Measurements from ENCODE around the gene GLIPR1.
"Not testable (repeated sequence)": the region's sequence is repeated elsewhere in the genome, so short reads cannot be mapped to it uniquely, and the experiment has no call there.

GLIPR1 gene

DNA sequence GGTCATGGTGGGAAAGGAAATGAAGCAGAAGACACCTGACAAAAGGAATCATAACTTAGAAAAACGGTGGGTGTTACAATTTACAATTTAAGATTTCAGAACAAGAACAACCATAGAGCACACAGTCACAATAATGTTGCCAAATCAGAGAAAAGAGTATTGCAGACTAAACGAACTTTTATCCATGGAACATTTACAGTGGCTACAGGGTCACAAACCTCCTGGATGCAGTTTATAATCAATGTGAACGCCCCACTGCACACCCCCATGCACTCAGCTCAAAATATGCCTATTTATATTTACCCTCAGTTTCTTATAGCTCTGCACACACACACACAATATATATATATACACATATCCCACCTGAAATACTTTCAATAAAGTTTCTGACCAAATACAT, 22.9 kb downstream of the GLIPR1 start:
- DNase-seq (ENCODE audit: insufficient read length) (no peak), FAIRE-seq (no peak)
- TF ChIP-seq TAF1 (IDR thresholded peaks at IDR 0.05; ENCODE audit: borderline replicate concordance, low read depth, low read length) (no peak), POLR2A (IDR thresholded peaks at IDR 0.05; ENCODE audit: low read depth, low read length) (no peak; the same call in none of the 2 replicates), POLR2AphosphoS5 (IDR thresholded peaks at IDR 0.05; ENCODE audit: low read depth, low read length) (peak; percentile 37; the same call in 1 of the 2 replicates)

DNA sequence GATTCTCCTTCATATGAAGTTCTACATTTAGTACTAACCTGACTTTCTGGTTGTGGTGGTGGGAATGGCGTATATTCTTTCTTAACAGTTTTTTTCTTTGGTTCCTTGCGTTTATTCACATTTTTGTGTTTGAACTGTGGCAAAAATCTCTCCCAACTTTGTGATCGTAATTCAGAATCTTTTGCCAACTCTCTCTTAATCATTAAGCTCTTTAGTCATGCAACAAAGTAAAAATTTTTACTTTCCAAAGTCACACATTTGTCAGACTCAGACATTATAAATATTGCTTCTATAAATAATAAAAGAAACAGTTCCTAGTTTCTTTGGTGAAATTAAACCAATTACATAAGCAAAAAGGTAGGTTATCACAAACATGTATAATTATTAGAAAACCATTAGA, 23.3 kb downstream of the GLIPR1 start:
- TF ChIP-seq POLR2A (IDR thresholded peaks at IDR 0.05; ENCODE audit: low read depth, low read length) = no peak
- no peak for TF ChIP-seq POLR2AphosphoS5 (IDR thresholded peaks at IDR 0.05; ENCODE audit: low read depth, low read length)
- TF ChIP-seq TAF1 (IDR thresholded peaks at IDR 0.05; ENCODE audit: borderline replicate concordance, low read depth, low read length) = no peak
- no peak for FAIRE-seq
- DNase-seq (ENCODE audit: insufficient read length) = no peak

DNA sequence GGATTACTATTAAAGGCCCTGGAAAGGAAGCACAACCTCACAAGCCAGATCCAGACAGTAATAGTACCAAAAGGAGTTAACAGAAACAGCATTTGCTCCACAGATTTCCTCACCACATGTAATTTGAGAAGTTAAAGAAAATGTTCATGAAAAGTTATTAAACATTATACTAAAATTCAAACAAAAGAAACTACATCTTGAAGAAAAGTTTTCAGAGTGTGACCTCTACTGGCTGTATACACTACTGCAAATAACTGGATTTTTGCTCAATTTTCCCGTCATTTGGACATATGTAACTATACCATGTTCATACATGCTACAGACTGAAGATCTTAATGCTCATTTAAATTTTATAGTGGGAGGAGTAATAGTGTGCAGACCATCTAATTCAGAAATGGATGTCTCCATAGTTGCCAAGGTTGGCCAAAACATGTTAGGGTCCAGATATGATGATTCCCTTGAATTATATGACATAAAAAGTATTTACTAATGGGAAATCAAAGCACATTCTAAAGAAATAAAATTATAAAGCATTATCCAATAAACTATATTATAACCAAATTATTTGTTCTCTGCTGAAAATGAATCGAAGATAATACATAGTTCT, 25.3 kb downstream of the GLIPR1 start:
- DNase-seq (ENCODE audit: insufficient read length) = no peak
- no peak for FAIRE-seq

DNA sequence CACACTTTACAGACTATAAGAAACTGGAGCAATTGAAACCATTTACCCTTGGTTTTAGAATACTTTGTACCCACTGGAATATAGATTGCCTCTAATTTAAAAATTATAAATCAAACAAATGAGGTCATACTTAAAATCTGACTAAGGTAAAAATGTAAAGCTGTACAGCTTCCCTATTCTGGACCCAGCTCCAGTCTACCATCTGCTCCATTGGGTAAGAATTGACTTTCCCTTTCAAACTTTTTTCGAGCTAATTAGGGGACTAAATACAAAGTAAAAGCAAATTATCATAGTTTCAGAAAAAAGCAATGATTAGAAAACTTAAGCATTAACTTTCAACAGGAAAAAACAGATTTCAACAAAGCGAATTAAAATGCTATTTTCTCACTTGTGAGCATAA, 26.5 kb downstream of the GLIPR1 start:
- no peak for FAIRE-seq

More for the DNA sequence above, 25.3 kb downstream of the GLIPR1 start:
- TF ChIP-seq POLR2A (IDR thresholded peaks at IDR 0.05; ENCODE audit: low read depth, low read length) = no peak
- no peak for TF ChIP-seq TAF1 (IDR thresholded peaks at IDR 0.05; ENCODE audit: borderline replicate concordance, low read depth, low read length)
- TF ChIP-seq POLR2AphosphoS5 (IDR thresholded peaks at IDR 0.05; ENCODE audit: low read depth, low read length) = no peak

DNA sequence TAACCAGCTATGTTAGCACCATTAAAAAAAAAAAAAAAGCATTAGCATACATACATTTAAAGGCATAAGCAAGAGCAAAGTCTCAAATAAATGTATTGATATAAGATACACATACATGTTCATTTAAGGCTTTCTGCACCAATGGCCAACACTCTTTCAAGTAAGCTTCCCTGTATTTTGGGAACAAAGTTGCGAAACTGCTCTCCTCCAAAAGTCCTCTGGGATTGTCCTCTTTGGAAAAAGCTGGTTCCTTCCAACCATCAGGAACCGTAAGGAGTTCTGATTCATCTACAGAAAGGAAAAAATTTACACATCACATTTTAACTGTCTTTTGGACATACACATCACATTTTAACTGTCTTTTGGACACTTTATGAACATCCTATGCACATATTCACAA, 27.6 kb downstream of the GLIPR1 start:
- FAIRE-seq (no peak), DNase-seq (ENCODE audit: insufficient read length) (no peak)
- TF ChIP-seq POLR2AphosphoS5 (IDR thresholded peaks at IDR 0.05; ENCODE audit: low read depth, low read length) = no peak
- TF ChIP-seq POLR2A (IDR thresholded peaks at IDR 0.05; ENCODE audit: low read depth, low read length) = no peak
- no peak for TF ChIP-seq TAF1 (IDR thresholded peaks at IDR 0.05; ENCODE audit: borderline replicate concordance, low read depth, low read length)

More for the DNA sequence above, 26.5 kb downstream of the GLIPR1 start:
- TF ChIP-seq POLR2AphosphoS5 (IDR thresholded peaks at IDR 0.05; ENCODE audit: low read depth, low read length) = no peak
- no peak for TF ChIP-seq POLR2A (IDR thresholded peaks at IDR 0.05; ENCODE audit: low read depth, low read length)
- no peak for TF ChIP-seq TAF1 (IDR thresholded peaks at IDR 0.05; ENCODE audit: borderline replicate concordance, low read depth, low read length)
- DNase-seq (ENCODE audit: insufficient read length) = no peak

DNA sequence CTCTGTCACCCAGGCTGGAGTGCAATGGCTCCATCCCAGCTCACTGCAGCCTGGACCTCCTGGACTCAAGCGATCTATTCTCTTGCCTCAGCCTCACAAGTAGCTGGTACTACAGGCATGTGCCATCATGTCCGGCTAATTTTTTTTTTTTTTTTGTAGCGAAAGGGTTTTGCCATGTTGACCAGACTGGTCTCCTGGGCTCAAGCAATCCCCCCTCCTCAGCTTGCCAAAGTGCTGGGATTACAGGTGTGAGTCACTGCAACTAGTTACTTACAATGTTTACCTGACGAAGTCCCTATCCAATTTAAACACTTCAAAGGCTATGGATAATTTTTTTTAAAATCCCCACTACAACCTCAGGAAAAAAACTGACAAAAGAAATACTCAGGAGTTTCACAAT, 29.1 kb downstream of the GLIPR1 start:
- DNase-seq (ENCODE audit: insufficient read length) = no peak
- TF ChIP-seq POLR2AphosphoS5 (IDR thresholded peaks at IDR 0.05; ENCODE audit: low read depth, low read length) (no peak), POLR2A (IDR thresholded peaks at IDR 0.05; ENCODE audit: low read depth, low read length) (no peak), TAF1 (IDR thresholded peaks at IDR 0.05; ENCODE audit: borderline replicate concordance, low read depth, low read length) (no peak)
- FAIRE-seq = no peak

DNA sequence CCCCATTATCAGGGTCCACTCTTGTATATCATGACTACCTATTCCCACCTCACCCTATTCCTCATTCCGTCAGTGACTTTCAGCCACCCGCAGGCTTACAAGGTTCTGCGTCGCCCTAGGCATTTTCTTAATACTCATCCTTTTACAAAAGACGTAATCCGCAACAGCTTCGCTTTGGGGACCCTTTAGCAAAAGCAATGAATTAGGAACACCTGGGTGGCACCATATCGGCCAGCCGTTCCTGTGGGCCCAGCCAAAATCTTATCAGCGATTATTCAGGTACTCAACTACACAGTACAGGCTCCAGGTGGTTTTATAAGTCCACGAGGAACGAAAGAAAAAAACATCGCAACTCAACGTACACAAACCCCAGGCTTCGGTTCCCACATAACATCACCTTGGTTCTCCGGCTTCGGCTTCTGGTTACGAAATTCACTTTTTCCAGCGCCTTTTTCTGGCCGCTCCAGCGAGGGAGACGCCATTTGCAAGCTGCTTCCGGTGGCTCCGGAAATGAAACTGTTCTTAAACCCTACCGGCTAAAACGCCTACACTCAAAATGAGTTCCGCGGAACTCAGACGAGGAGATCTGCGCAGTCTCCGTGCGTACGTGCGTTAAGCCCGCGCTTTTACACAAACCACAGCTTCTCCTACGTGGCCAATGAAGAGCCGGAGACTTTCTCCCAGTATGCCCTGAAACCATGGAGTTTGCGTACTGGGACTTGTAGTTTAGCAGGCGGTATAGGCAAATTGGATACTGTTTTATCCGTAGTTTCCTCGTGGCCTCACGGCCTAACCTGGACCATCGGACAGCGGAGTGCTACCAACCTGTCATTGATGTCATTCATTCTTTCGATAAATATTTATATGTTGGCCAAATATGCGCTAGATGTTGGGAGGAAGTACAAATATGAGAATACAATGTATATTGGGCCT, 30.8 kb downstream of the GLIPR1 start, which contains the start of gene KRR1:
KRR1 (minus strand) TSS at position 494 of the 933 bp plus-strand sequence; CDS start at position 482, 12 bp downstream.
- peak; percentile 84 for TF ChIP-seq POLR2AphosphoS5 (IDR thresholded peaks at IDR 0.05; ENCODE audit: low read depth, low read length)
- peak; percentile 98 for TF ChIP-seq TAF1 (IDR thresholded peaks at IDR 0.05; ENCODE audit: borderline replicate concordance, low read depth, low read length)
- peak; percentile 85 for TF ChIP-seq POLR2A (IDR thresholded peaks at IDR 0.05; ENCODE audit: low read depth, low read length)
- DNase-seq (ENCODE audit: insufficient read length) = peak; percentile 19
- FAIRE-seq = peak; percentile 98

DNA sequence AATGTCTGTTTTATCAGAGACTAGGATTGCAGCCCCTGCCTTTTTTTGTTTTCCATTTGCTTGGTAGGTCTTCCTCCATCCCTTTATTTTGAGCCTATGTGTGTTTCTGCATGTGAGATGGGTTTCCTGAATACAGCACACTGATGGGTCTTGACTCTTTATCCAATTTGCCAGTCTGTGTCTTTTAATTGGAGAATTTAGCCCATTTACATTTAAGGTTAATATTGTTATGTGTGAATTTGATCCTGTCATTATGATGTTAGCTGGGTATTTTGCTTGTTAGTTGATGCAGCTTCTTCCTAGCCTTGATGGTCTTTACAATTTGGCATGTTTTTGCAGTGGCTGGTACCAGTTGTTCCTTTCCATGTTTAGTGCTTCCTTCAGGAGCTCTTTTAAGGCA, 40.7 kb downstream of the GLIPR1 start:
- not testable (repeated sequence) for DNase-seq (ENCODE audit: insufficient read length); FAIRE-seq

DNA sequence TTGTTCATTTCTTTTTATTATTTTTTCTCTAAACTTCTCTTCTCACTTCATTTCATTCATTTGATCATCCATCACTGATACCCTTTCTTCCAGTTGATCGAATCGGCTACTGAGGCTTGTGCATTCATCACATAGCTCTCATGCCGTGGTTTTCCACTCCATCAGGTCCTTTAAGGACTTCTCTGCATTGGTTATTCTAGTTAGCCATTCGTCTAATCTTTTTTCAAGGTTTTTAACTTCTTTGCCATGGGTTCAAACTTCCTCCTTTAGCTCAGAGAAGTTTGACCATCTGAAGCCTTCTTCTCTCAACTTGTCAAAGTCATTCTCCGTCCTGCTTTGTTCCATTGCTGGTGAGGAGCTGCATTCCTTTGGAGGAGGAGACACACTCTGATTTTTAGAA, 41.6 kb downstream of the GLIPR1 start:
- FAIRE-seq; DNase-seq (ENCODE audit: insufficient read length): not testable (repeated sequence)

DNA sequence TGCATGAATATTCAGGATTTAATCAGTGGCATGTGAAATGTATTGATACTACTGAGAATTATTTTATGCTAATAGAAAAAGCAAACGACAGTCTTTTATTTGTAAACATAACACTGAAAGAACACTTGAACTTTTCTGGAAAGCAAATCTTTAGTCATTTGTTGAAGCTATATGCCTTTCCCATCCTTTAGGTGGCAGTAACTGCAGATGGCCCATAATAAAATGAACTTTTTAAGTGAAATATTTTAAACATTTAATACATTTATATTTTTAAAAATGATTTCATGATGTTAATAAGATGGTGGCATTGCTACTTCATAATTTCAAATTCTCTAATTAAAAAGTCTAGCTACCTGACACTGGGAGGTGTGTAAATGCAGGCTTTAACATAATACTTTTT, 44.7 kb downstream of the GLIPR1 start:
- DNase-seq (ENCODE audit: insufficient read length) (no peak), FAIRE-seq (no peak)
- TF ChIP-seq POLR2A (IDR thresholded peaks at IDR 0.05; ENCODE audit: low read depth, low read length) (no peak), POLR2AphosphoS5 (IDR thresholded peaks at IDR 0.05; ENCODE audit: low read depth, low read length) (no peak), TAF1 (IDR thresholded peaks at IDR 0.05; ENCODE audit: borderline replicate concordance, low read depth, low read length) (no peak)

DNA sequence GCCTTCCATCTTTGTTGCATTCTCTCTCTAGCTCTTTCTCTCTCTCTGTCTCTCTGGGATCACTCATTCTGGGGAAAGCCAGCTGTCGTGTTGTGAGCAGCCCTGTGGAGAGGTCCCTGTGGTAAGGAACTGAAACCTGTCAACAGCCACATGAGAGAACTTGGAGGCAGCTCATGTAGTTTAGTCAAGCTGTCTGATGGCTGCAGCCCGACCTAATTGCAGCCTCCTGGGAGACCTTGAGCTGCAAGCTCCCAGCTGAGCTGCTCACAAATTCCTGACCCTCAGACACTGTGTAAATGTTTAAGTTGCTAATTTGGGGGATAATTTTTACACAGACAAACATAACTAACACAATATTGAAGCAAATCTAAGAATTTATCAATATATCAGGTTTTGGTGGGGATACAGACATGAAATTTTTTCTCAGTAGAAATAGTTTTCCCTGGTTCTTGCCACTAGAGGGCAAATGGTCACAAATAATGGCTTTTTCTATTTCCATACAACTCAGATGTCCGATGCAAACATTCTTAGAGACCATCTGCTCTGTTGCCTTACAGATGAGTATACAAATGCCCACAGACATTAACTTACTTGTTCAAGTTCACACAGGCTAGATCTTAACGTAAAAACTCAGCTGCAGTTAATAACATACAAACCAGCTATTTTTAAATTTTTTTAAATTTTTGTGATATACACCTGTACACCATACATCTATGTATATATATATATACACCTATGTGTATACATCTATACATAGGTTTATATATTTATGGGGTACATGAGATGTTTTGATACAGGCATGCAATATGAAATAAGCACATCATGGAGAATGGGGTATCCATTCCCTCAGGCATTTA, 46.3 kb downstream of the GLIPR1 start:
- no peak for FAIRE-seq
- peak; percentile 13 for DNase-seq (ENCODE audit: insufficient read length)
- TF ChIP-seq POLR2AphosphoS5 (IDR thresholded peaks at IDR 0.05; ENCODE audit: low read depth, low read length) = no peak
- TF ChIP-seq TAF1 (IDR thresholded peaks at IDR 0.05; ENCODE audit: borderline replicate concordance, low read depth, low read length) = no peak
- TF ChIP-seq POLR2A (IDR thresholded peaks at IDR 0.05; ENCODE audit: low read depth, low read length) = no peak
